Vagina (tissue), 2 donors: ENCODE data around the gene GALR2.

Experiments used
- POLR2A ChIP-seq, 2 donors: fragments of 450-650 bp; IDR thresholded peaks; one replicate each; pipeline ENCODE4 v1.6.1; 2017; ENCODE audit warnings: antibody characterized with exemption in 2 of 2, mild to moderate bottlenecking in 2 of 2, moderate library complexity in 2 of 2
- TF ChIP-seq, protein P1 (sequence below), 3 experiments: fragments of 450-650 bp in 2 of 3; fragments of 200-600 bp in 1 of 3; sonication (generic) in 1 of 3; IDR thresholded peaks; one replicate each; pipeline ENCODE4 v1.5.1; 2017 to 2019; ENCODE audit warnings: antibody characterized with exemption in 3 of 3, mild to moderate bottlenecking in 2 of 3, moderate library complexity in 2 of 3

DNA sequence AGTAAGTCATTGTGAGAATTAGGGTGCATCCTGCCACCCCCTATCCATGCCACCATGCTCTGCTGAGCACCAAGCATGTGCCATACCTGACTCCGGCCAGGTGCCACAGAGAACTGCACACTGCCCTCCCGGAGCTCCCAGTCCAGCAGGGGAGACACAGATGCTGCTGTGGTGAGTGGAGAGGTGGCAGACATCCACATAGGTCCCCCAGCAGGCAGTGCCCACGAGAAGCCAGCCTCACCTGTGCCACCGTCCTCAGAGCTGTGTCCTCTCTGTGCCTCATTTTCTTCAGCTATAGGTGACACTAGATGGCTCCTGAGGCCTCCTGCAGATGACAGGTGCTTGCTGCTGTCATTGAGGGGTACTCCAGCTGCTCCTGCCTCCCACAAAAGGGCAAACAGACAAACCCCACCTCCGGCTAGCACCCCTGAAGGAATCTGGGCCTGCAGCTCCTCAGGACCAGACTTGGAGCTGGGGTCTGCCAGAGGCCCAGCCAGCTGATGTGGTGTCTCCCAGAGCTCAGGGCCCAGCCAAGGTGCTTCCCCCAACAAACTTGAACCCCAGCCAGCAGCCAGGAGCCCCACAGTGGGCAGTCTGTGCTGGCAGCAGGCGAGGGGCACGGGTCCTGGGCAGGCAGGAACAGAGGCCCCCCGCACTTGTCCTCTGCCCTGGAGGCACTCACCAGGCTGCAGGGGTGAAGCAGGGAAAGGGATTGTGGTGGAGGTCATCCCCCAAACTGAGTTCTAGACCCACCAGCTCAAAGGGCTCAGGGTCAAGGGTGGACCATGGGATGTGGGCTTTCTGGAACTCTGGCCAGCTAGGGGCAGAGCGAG lies 49.4 kb downstream of the GALR2 start:
- TF ChIP-seq, protein P1, sequence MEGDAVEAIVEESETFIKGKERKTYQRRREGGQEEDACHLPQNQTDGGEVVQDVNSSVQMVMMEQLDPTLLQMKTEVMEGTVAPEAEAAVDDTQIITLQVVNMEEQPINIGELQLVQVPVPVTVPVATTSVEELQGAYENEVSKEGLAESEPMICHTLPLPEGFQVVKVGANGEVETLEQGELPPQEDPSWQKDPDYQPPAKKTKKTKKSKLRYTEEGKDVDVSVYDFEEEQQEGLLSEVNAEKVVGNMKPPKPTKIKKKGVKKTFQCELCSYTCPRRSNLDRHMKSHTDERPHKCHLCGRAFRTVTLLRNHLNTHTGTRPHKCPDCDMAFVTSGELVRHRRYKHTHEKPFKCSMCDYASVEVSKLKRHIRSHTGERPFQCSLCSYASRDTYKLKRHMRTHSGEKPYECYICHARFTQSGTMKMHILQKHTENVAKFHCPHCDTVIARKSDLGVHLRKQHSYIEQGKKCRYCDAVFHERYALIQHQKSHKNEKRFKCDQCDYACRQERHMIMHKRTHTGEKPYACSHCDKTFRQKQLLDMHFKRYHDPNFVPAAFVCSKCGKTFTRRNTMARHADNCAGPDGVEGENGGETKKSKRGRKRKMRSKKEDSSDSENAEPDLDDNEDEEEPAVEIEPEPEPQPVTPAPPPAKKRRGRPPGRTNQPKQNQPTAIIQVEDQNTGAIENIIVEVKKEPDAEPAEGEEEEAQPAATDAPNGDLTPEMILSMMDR (IDR thresholded peaks at IDR 0.05), result no peak
- no peak for TF ChIP-seq POLR2A (IDR thresholded peaks at IDR 0.05)
